DND-41 (cell line): Measurements from ENCODE around the gene RANBP17.

Experiments used
- ATAC-seq: fragments of 200-7000 bp; cut with Tn5 transposase; 3 replicates; pipeline ENCODE4 v1.9.1; 2021; ENCODE audit warnings: low read depth; ENCODE audit not compliant: insufficient read depth
- DNase-seq: peaks from one replicate; pipeline ENCODE4 v3.0.0-alpha.2; 2020
- H2AFZ ChIP-seq: 2 replicates; pipeline ENCODE4 v1.6.0; 2012; ENCODE audit warnings: low read depth, low read length
- H3K27ac ChIP-seq: 2 replicates; pipeline ENCODE4 v1.5.1; 2012; ENCODE audit warnings: low read length, inconsistent platforms
- H3K27me3 ChIP-seq: fragments of 200-600 bp; sonication (generic); 2 replicates; pipeline ENCODE4 v1.6.0; 2012; ENCODE audit warnings: low read length, mild to moderate bottlenecking, inconsistent platforms; ENCODE audit not compliant: insufficient read depth, poor library complexity
- H3K36me3 ChIP-seq: 2 replicates; pipeline ENCODE4 v1.5.1; 2012; ENCODE audit warnings: low read length, inconsistent platforms; ENCODE audit not compliant: insufficient read depth
- H3K4me1 ChIP-seq: 2 replicates; pipeline ENCODE4 v1.5.1; 2012; ENCODE audit warnings: mild to moderate bottlenecking, low read length; ENCODE audit not compliant: insufficient read depth
- H3K4me2 ChIP-seq: 2 replicates; pipeline ENCODE4 v1.6.0; 2012; ENCODE audit warnings: mild to moderate bottlenecking, moderate library complexity, low read length, inconsistent platforms; ENCODE audit not compliant: insufficient read depth
- H3K4me3 ChIP-seq, 2 experiments: fragments of 200-600 bp in 1 of 2; shearing (Covaris generic) in 1 of 2; 2 replicates each; pipeline ENCODE4 v1.5.1; 2012 to 2016; ENCODE audit warnings: inconsistent platforms in 2 of 2, low read length in 2 of 2, mild to moderate bottlenecking in 2 of 2, low read depth in 1 of 2, moderate library complexity in 1 of 2
- H3K79me2 ChIP-seq: 2 replicates; pipeline ENCODE4 v1.6.0; 2012; ENCODE audit warnings: low read length, inconsistent platforms; ENCODE audit not compliant: insufficient read depth
- H3K9ac ChIP-seq: 2 replicates; pipeline ENCODE4 v1.6.0; 2012; ENCODE audit warnings: low read depth, mild to moderate bottlenecking, inconsistent platforms, low read length, moderate library complexity
- H3K9me3 ChIP-seq: 2 replicates; pipeline ENCODE4 v1.5.1; 2012; ENCODE audit warnings: low read length, moderate library complexity, mild to moderate bottlenecking, inconsistent platforms; ENCODE audit not compliant: insufficient read depth, severe bottlenecking
- H4K20me1 ChIP-seq: 2 replicates; pipeline ENCODE4 v1.6.0; 2012; ENCODE audit warnings: low read length; ENCODE audit not compliant: insufficient read depth
- EZH2 ChIP-seq: IDR thresholded peaks from 3 replicates; pipeline ENCODE4 v1.6.1; 2012; ENCODE audit warnings: borderline replicate concordance, low read depth, mild to moderate bottlenecking, moderate library complexity, low read length, inconsistent platforms; ENCODE audit not compliant: severe bottlenecking
- TF ChIP-seq, protein P1 (sequence below): IDR thresholded peaks from 2 replicates; pipeline ENCODE4 v1.5.1; 2012; ENCODE audit warnings: borderline replicate concordance, low read length, moderate library complexity, mild to moderate bottlenecking; ENCODE audit not compliant: poor library complexity, severe bottlenecking; ENCODE audit errors: extremely low read depth

The RANBP17 gene

GRCh38 chr5:170844651-170845050 is 17.2 kb upstream of the RANBP17 start:
- no peak overlapping the region for H2AFZ ChIP-seq
- H3K27ac ChIP-seq, result no peak overlapping the region
- H3K9ac ChIP-seq, result no peak overlapping the region
- no peak for ATAC-seq
- H3K4me1 ChIP-seq, result no peaks in the 10 kb centered on the region
- H3K4me3 ChIP-seq, result no peak overlapping the region
- no peak overlapping the region for H3K4me2 ChIP-seq
- H3K36me3 ChIP-seq, result no peaks in the 10 kb centered on the region
- no peaks in the 10 kb centered on the region for H4K20me1 ChIP-seq
- DNase-seq, result no peak
- TF ChIP-seq EZH2, result no peak
- TF ChIP-seq, protein P1, sequence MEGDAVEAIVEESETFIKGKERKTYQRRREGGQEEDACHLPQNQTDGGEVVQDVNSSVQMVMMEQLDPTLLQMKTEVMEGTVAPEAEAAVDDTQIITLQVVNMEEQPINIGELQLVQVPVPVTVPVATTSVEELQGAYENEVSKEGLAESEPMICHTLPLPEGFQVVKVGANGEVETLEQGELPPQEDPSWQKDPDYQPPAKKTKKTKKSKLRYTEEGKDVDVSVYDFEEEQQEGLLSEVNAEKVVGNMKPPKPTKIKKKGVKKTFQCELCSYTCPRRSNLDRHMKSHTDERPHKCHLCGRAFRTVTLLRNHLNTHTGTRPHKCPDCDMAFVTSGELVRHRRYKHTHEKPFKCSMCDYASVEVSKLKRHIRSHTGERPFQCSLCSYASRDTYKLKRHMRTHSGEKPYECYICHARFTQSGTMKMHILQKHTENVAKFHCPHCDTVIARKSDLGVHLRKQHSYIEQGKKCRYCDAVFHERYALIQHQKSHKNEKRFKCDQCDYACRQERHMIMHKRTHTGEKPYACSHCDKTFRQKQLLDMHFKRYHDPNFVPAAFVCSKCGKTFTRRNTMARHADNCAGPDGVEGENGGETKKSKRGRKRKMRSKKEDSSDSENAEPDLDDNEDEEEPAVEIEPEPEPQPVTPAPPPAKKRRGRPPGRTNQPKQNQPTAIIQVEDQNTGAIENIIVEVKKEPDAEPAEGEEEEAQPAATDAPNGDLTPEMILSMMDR, result no peak
- H3K9me3 ChIP-seq, result no peaks in the 10 kb centered on the region
- no peaks in the 10 kb centered on the region for H3K79me2 ChIP-seq
- no peaks in the 10 kb centered on the region for H3K27me3 ChIP-seq

- H3K36me3 ChIP-seq, result no peaks in the 10 kb centered on the region
- no peaks in the 10 kb centered on the region for H3K9me3 ChIP-seq
- no peak for ATAC-seq
- H3K9ac ChIP-seq, result no peak overlapping the region
- H3K4me2 ChIP-seq, result no peak overlapping the region
- H3K4me1 ChIP-seq, result no peaks in the 10 kb centered on the region
- H2AFZ ChIP-seq, result no peak overlapping the region
- no peak for DNase-seq
- no peak overlapping the region for H3K27ac ChIP-seq
- H3K79me2 ChIP-seq, result no peaks in the 10 kb centered on the region
- no peak overlapping the region for H3K4me3 ChIP-seq
- TF ChIP-seq, protein P1, result no peak
- TF ChIP-seq EZH2, result no peak
- H4K20me1 ChIP-seq, result no peaks in the 10 kb centered on the region
- no peaks in the 10 kb centered on the region for H3K27me3 ChIP-seq
Measured at GRCh38 chr5:170846416-170846815, 15.4 kb upstream of the RANBP17 start.

GRCh38 chr5:170846846-170847245 is 15.0 kb upstream of the RANBP17 start:
- Histone ChIP-seq H3K4me2 (no peak overlapping the region), H2AFZ (no peak overlapping the region), H3K4me3 (no peak overlapping the region), H3K4me1 (no peaks in the 10 kb centered on the region), H3K9me3 (no peaks in the 10 kb centered on the region), H3K79me2 (no peaks in the 10 kb centered on the region), H3K9ac (no peak overlapping the region), H3K27ac (no peak overlapping the region), H3K36me3 (no peaks in the 10 kb centered on the region), H3K27me3 (no peaks in the 10 kb centered on the region), H4K20me1 (no peaks in the 10 kb centered on the region)
- no peak for TF ChIP-seq EZH2
- TF ChIP-seq, protein P1, result no peak
- no peak for DNase-seq
- ATAC-seq, result no peak

GRCh38 chr5:170848033-170848432 is 13.8 kb upstream of the RANBP17 start:
- H2AFZ ChIP-seq, result no peak overlapping the region
- no peak overlapping the region for H3K4me2 ChIP-seq
- DNase-seq, result no peak
- no peaks in the 10 kb centered on the region for H3K79me2 ChIP-seq
- H3K27me3 ChIP-seq, result no peaks in the 10 kb centered on the region
- H3K36me3 ChIP-seq, result no peaks in the 10 kb centered on the region
- H3K9ac ChIP-seq, result no peak overlapping the region
- H3K4me1 ChIP-seq, result no peaks in the 10 kb centered on the region
- H3K4me3 ChIP-seq, result no peak overlapping the region
- no peak overlapping the region for H3K27ac ChIP-seq
- H4K20me1 ChIP-seq, result no peaks in the 10 kb centered on the region
- TF ChIP-seq, protein P1, result no peak
- TF ChIP-seq EZH2, result no peak
- no peaks in the 10 kb centered on the region for H3K9me3 ChIP-seq
- no peak for ATAC-seq
